Endothelial cell of umbilical vein (primary cell): ENCODE data around the gene DNAH11. TPM values are rescaled to one million over a fixed set of nuclear protein-coding genes. Genes with fewer than 3 reads are reported as not detected.

Experiments used
- BruUV-seq: library from RNA; stranded (reverse); fragments of 400-500 nt; replicated peaks from 2 replicates; lab custom pipeline; 2021; lab: Mats Ljungman, UMichigan
- CTCF ChIA-PET: fragments of 300-600, 350-600 bp; sonication (Branson Sonifier 250); formaldehyde crosslinking; loops from one replicate; lab custom pipeline; 2021; ENCODE audit warnings: antibody characterized with exemption, inconsistent platforms; lab: Charles Lee
- POLR2A ChIA-PET: fragments of 300-600, 350-600 bp; sonication (Branson Sonifier 250); formaldehyde crosslinking; loops from one replicate; lab custom pipeline; 2021; ENCODE audit warnings: antibody characterized with exemption, inconsistent platforms; lab: Charles Lee
- DNase-seq: peaks from one replicate; pipeline ENCODE4 v3.0.0-alpha.2; 2011; ENCODE audit warnings: low read depth, low spot score
- FAIRE-seq: peaks from 2 replicates; lab custom pipeline; 2011; peaks lifted over from hg19 to GRCh38; lab: Jason Lieb, UNC
- H2AFZ ChIP-seq: 2 replicates; pipeline ENCODE4 v1.6.0; 2012; ENCODE audit warnings: low read depth, low read length, control low read depth, inconsistent platforms
- H3K27ac ChIP-seq: 2 replicates; pipeline ENCODE4 v1.5.1; 2011; ENCODE audit warnings: low read depth, mild to moderate bottlenecking, control low read depth, low read length, moderate library complexity; ENCODE audit not compliant: insufficient read depth
- H3K27me3 ChIP-seq, 2 experiments: 2 replicates each; pipeline versions ENCODE4 v1.6.0 to v1.6.1; 2011; ENCODE audit warnings: low read length in 2 of 2, mixed read lengths in 1 of 2; ENCODE audit not compliant: control insufficient read depth in 2 of 2, insufficient read depth in 2 of 2
- H3K36me3 ChIP-seq, 2 experiments: 2 replicates in 1 of 2; 3 replicates in 1 of 2; pipeline ENCODE4 v1.5.1; 2011; ENCODE audit warnings: low read length in 2 of 2, mild to moderate bottlenecking in 1 of 2, moderate library complexity in 1 of 2; ENCODE audit not compliant: control insufficient read depth in 2 of 2, insufficient read depth in 2 of 2; ENCODE audit errors: extremely low read depth in 1 of 2
- H3K4me1 ChIP-seq: 3 replicates; pipeline ENCODE4 v1.5.1; 2011; ENCODE audit warnings: mild to moderate bottlenecking, low read length; ENCODE audit not compliant: control insufficient read depth, insufficient read depth; ENCODE audit errors: extremely low read depth
- H3K4me2 ChIP-seq: 2 replicates; pipeline ENCODE4 v1.6.1; 2011; ENCODE audit warnings: low read length, control low read depth, mixed read lengths; ENCODE audit not compliant: insufficient read depth
- H3K4me3 ChIP-seq, 3 experiments: fragments of 200-600 bp in 1 of 3; sonication (generic), shearing (Covaris generic) in 1 of 3; replicated peaks in 1 of 3; 2 replicates each; pipeline ENCODE4 v1.5.1; 2011 to 2016; ENCODE audit warnings: control low read depth in 3 of 3, low read length in 3 of 3, mild to moderate bottlenecking in 2 of 3, inconsistent platforms in 1 of 3, low read depth in 1 of 3, moderate library complexity in 1 of 3; ENCODE audit not compliant: insufficient read depth in 1 of 3
- H3K79me2 ChIP-seq: 2 replicates; pipeline ENCODE4 v1.6.0; 2012; ENCODE audit warnings: low read length, inconsistent platforms; ENCODE audit not compliant: control insufficient read depth, insufficient read depth
- H3K9ac ChIP-seq: replicated peaks from 2 replicates; pipeline ENCODE3; 2011; ENCODE audit warnings: low read length, control low read depth; ENCODE audit not compliant: insufficient read depth; ENCODE audit errors: extremely low read depth
- H3K9me1 ChIP-seq: replicated peaks from 3 replicates; pipeline ENCODE4 v1.6.0; 2011; ENCODE audit warnings: mild to moderate bottlenecking, low read length; ENCODE audit not compliant: control insufficient read depth, insufficient read depth; ENCODE audit errors: extremely low read depth
- H3K9me3 ChIP-seq: replicated peaks from 2 replicates; pipeline ENCODE4 v1.5.1; 2012; ENCODE audit warnings: low read length, inconsistent platforms; ENCODE audit not compliant: control insufficient read depth, insufficient read depth
- H4K20me1 ChIP-seq: replicated peaks from 2 replicates; pipeline ENCODE3; 2011; ENCODE audit warnings: mild to moderate bottlenecking, low read length; ENCODE audit not compliant: control insufficient read depth, insufficient read depth; ENCODE audit errors: extremely low read depth
- EZH2 ChIP-seq: IDR thresholded peaks from 2 replicates; pipeline ENCODE4 v1.6.1; 2012; ENCODE audit warnings: borderline replicate concordance, low read depth, mild to moderate bottlenecking, moderate library complexity, low read length, inconsistent platforms; ENCODE audit not compliant: severe bottlenecking
- FOS ChIP-seq: IDR thresholded peaks from 2 replicates; pipeline ENCODE4 v1.6.1; 2011; ENCODE audit warnings: mild to moderate bottlenecking, low read length, moderate library complexity, borderline replicate concordance; ENCODE audit not compliant: insufficient read depth
- JUN ChIP-seq: IDR thresholded peaks from 2 replicates; pipeline ENCODE4 v1.6.1; 2011; ENCODE audit warnings: borderline replicate concordance, low read depth; ENCODE audit not compliant: insufficient read length, insufficient read depth
- MYC ChIP-seq: IDR thresholded peaks from one replicate; pipeline ENCODE4 v1.6.1; 2011; ENCODE audit warnings: mild to moderate bottlenecking, low read depth, low read length
- POLR2AphosphoS5 ChIP-seq: IDR thresholded peaks from 2 replicates; pipeline ENCODE4 v1.6.1; 2012; ENCODE audit warnings: low read depth, mild to moderate bottlenecking, control low read depth, low read length, moderate library complexity; ENCODE audit not compliant: insufficient read depth
- dilution Hi-C: fragments of 300-500 bp; cut with MboI; formaldehyde crosslinking; loops from one replicate; pipeline ENCODE4 v1.15.0; 2019; ENCODE audit warnings: low sequenced_read_pairs; ENCODE audit not compliant: extremely low pct_ligation_motif_present
- intact Hi-C: fragments of 100-400 bp; cut with micrococcal nuclease; formaldehyde crosslinking; loops from one replicate; pipeline ENCODE4 v1.10.0; 2022
- polyA plus RNA-seq, 4 experiments: library from polyadenylated mRNA; depleted of rRNA in 3 of 4; stranded (reverse) in 3 of 4; unstranded in 1 of 4; fragments of >200 nt; gene quantifications; 2 replicates each; pipeline versions ENCODE4 v1.2.1 to v1.2.3, GENCODE V29; 2011 to 2012; ENCODE audit warnings: missing spikeins in 1 of 4
- total RNA-seq: library from RNA; stranded (reverse); gene quantifications from 2 replicates; pipeline ENCODE4 v1.2.3, GENCODE V29; 2021
- TF ChIP-seq, protein P1 (sequence below), 2 donors: IDR thresholded peaks; 1 replicate in 1 of 2; 2 replicates in 1 of 2; pipeline ENCODE4 v1.5.1; 2011; ENCODE audit warnings: low read length in 2 of 2, mild to moderate bottlenecking in 2 of 2, moderate library complexity in 2 of 2, control low read depth in 1 of 2, inconsistent platforms in 1 of 2, low read depth in 1 of 2; ENCODE audit not compliant: insufficient read depth in 1 of 2; ENCODE audit errors: extremely low read depth in 1 of 2
- TF ChIP-seq, protein P2 (sequence below): IDR thresholded peaks from 2 replicates; pipeline ENCODE4 v1.6.1; 2011; ENCODE audit not compliant: insufficient read depth, insufficient read length

The DNAH11 gene
- total and polyA plus RNA-seq, 2 donors (not counting 3 experiments of a cell fraction or from before 2014, with no cell fraction given) = 0.69 to 0.91 TPM

DNA sequence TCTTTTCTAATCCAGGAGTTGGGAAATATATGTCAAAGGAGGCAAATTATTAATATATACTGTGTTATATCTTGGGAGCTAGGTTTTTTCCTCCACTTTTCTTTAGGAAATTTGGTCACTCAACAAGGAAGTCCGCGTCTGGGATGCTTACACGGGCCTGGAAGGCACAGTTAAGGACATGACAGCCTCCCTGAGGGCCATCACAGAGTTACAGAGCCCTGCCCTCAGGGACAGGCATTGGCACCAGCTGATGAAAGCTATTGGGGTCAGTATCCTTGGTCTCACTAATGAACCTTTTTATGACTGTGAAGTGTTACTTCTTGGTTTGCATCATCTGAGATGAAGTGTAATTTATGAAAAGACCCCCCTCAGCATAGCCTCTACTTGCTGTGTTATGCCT lies 74.7 kb downstream of the DNAH11 start:
- TSS peak; percentile 90 for BruUV-seq
- Histone ChIP-seq H4K20me1 (no peaks in the 10 kb centered on the region), H3K27ac (peak overlapping the region; percentile 84), H3K4me3 (no peak overlapping the region), H3K4me2 (peak overlapping the region; percentile 69), H3K9me3 (no peaks in the 10 kb centered on the region), H2AFZ (no peak overlapping the region), H3K27me3 (no peaks in the 10 kb centered on the region), H3K9me1 (no peaks in the 10 kb centered on the region), H3K4me1 (peaks cover 21% of the 10 kb centered on the region), H3K79me2 (no peaks in the 10 kb centered on the region), H3K9ac (no peak overlapping the region), H3K36me3 (no peaks in the 10 kb centered on the region)
- CTCF ChIA-PET = interaction anchor here (1.1 kb wide), 1 partner anchor 26 kb away, joined by 3 read pairs; no protein-coding TSS in a partner anchor
- POLR2A ChIA-PET = no interaction called here
- dilution Hi-C loops (no loop called here), intact Hi-C loops (loop anchor here (1.0 to 5.0 kb wide), 6 partner anchors 37 to 384 kb away; partner anchors contain the start of genes CDCA7L and DNAH11)
- FAIRE-seq (no peak), DNase-seq (no peak)
- TF ChIP-seq MYC (no peak), EZH2 (no peak), POLR2AphosphoS5 (no peak), JUN (no peak), FOS (no peak)
- TF ChIP-seq, protein P1, sequence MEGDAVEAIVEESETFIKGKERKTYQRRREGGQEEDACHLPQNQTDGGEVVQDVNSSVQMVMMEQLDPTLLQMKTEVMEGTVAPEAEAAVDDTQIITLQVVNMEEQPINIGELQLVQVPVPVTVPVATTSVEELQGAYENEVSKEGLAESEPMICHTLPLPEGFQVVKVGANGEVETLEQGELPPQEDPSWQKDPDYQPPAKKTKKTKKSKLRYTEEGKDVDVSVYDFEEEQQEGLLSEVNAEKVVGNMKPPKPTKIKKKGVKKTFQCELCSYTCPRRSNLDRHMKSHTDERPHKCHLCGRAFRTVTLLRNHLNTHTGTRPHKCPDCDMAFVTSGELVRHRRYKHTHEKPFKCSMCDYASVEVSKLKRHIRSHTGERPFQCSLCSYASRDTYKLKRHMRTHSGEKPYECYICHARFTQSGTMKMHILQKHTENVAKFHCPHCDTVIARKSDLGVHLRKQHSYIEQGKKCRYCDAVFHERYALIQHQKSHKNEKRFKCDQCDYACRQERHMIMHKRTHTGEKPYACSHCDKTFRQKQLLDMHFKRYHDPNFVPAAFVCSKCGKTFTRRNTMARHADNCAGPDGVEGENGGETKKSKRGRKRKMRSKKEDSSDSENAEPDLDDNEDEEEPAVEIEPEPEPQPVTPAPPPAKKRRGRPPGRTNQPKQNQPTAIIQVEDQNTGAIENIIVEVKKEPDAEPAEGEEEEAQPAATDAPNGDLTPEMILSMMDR (IDR thresholded peaks at IDR 0.05; ENCODE audit: extremely low read depth in 1 of 2, insufficient read depth in 1 of 2, low read depth in 1 of 2, low read length in 2 of 2) = no peak
- TF ChIP-seq, protein P2, sequence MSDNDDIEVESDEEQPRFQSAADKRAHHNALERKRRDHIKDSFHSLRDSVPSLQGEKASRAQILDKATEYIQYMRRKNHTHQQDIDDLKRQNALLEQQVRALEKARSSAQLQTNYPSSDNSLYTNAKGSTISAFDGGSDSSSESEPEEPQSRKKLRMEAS = no peak
